GM18867 (cell line): ENCODE results near the gene SIX4.

ENCODE experiments used
- ATAC-seq: cut with Tn5 transposase; IDR thresholded peaks from one replicate; pipeline ENCODE4 v1.9.1; 2021; ENCODE audit warnings: mild to moderate bottlenecking, moderate library complexity; ENCODE audit not compliant: unreplicated experiment

Gene SIX4

GRCh38 chr14:60662982-60663381 lies 61.2 kb downstream of the SIX4 start:
- ATAC-seq = no peak

DNA sequence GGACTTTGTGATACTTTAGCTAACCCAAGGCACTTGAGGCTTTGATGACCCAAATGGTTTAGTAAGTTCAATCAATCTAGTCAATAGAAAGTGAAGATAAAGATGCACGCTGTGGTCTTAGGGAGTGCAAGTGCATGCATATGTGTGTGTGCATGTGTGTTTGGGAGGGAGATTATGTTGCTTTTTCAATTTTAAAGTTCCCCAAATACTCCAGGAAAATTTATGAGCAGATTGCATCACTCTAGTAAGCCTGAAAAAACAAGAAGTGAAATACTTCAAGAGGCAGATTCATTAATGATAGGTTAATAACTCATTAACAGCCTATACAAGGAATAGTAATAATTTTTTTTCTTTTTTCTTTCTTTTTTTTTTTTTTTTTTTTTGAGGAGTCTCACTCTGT lies 62.4 kb downstream of the SIX4 start:
- ATAC-seq = no peak
